Activated T-cell treated with anti-CD3 and anti-CD28 coated beads for 1 hour (primary cell): Measurements from ENCODE around the gene GLRX3.

Experiments used
- DNase-seq: peaks from one replicate; pipeline ENCODE4 v3.0.0-alpha.2; 2020; ENCODE audit warnings: low read depth

GLRX3 gene

DNA sequence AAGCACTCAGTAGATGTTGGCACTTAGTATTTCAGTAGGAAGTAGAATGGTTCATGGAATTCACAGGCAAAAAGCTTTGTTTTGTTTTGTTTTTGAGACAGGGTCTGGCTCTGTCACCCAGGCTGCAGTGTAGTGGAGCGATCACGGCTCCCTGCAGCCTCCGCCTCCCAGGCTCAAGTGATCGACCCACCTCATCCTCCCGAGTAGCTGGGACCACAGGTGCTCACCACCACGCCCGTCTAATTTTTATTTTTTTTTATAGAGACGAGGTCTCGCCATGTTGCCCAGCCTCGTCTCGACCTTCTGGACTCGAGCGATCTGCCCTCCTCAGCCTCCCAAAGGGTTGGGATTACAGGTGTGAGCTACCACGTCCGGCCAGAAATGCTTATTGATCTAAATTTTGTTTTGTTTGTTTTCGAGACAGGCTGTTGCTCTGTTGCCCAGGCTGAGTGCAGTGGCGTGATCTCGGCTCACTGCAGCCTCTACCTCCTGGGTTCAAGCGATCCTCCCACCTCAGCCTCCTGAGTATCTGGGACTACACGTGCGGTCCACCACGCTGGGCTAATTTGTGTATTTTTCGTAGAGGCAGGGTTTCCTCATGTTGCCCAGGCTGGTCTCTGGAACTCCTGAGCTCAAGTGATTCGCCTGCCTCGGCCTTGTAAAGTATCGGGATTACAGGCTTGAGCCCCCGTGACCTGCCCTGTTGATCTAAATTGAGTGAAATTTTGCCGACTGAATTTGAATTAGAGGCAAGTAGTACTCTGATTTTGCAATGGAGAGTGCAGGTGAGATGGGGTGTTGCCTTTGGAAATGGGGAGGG is 1.7 kb downstream of the GLRX3 start:
- DNase-seq = no peak

DNA sequence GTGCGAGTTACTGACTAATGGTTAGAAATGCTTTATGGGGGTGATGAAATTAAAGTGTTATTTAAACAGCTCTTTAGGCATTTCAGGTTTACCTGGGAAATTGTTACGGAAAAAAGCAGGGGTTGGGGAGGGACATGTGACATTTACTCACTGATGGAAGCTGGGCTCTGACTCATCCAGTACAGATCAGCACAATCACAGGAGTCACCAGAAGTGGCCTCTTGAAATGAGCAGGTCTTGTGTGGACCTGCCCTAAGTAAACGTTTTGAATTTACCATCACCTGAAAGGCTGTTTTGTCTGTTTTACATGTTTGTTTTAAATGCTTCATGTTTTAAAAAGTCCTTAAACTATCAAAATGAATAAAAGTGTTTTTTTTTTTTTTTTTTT is 2.3 kb downstream of the GLRX3 start:
- no peak for DNase-seq

DNA sequence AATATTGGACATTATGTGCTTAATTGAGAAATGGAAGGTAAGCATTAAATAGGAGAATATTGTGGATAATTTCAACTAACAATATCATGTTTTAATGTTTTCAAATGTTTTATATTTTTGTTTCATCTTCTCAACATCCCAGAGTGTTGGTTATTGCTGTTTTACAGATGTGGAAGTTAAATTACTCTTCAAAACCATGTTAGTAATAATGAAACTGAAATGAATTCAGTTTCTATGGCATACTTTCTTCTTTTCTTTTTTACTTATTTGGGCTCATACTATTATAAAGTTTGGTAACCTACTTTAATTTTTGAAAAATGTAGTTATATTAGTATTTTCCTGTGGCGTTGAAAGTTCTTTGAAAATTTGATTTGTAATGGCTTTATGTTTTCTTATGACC is 4.2 kb downstream of the GLRX3 start:
- no peak for DNase-seq

DNA sequence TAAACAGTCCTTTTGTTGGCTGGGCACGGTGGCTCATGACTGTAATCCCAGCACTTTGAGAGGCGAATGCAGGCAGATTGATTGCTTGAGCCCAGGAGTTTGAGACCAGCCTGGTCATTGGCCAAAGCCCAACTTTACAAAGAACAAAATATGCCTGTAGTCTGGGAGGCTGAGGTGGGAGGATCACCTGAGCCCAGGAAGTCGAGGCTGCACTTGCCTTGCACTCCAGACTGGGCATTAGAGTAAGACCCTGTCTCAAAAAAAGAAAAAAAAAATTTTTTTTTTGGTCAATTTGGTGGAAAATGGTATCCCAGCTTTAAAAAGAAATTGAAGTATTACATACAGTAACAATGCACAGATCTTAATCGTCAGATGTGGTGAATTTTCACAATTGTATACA is 4.8 kb downstream of the GLRX3 start:
- no peak for DNase-seq

DNA sequence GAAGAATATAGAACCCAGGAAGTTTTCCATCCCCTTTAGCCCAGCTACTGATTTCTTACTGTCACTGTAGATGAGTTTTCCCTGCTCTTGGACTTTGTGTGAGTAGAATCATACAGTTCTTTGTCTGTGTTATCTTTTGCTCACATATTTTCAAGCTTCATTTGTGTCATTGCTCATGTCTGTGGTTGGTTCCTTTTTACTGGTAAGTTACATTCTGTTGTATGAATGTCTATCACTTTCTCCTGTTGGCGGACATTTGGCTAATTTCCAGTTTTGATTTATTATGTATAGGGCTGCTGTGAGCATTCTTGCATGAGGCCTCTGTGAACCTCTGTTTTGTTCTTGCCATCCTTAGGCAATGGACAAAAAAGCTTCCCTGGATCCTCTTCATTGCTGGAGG is 5.3 kb downstream of the GLRX3 start:
- no peak for DNase-seq

DNA sequence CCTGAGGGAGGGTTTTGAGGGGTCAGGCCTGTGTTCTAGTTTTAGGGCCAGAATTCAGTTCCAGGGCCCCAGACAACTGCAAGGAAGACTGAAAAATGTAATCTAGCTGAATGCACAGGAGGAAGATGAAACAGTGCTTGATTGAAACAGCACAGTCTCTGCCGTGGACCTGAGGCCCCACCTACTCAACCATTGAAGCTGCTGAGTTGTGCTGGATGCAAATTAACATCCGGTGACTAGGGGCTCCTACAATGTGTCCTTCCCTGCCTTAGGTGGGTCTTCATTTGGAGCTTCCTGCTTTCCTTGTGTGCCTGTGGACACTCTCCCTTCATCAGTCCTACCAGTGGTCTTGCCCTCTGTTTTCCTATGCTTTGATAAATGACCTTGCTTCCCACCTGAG is 5.7 kb downstream of the GLRX3 start:
- DNase-seq = no peak

DNA sequence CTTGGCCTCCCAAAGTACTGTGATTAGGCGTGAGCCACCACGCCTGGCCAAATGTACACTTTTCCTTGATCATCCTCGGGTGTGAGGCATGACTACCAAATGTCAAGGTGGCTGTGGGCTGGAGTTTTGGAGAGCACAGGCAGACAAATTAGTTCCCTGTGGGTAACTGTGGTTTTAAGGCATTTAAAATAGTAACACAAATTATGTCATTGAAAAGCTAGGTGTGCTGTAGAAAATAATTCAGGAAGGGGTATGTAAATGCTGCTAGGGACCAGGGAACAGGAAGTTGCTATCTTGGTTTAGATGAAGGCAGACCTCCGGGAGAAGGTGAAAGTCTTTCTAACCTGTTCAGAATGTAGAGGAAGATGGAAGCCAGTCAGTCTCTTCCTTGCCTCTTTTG is 9.9 kb downstream of the GLRX3 start:
- DNase-seq = no peak

DNA sequence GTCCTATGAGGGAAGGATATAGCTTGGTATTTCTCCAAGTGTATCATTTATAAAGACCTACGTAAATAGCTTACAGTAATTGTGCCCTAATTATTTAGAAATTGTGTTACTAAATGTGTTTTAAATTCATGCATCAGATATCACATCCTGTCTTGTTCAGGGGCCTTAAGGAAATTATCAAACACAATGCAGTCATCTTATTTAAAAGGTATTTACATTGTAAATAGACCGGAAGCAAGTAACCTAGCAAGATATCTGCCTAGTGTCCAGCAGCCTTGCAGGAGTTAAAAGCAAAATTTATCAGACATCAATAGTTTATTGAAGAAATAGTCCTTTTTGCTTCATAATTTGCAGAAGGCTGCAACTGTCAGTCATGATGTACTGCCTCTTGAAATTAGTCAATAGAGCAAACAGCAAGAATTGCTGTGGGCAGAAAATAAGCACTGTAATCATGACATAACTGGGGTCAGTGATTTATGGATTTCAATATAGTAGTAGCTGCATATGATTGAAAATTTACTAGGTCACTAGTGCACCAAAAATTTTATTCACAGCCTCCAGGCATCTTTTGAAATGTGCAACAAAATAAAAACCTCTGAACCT is 23.1 kb downstream of the GLRX3 start:
- no peak for DNase-seq

DNA sequence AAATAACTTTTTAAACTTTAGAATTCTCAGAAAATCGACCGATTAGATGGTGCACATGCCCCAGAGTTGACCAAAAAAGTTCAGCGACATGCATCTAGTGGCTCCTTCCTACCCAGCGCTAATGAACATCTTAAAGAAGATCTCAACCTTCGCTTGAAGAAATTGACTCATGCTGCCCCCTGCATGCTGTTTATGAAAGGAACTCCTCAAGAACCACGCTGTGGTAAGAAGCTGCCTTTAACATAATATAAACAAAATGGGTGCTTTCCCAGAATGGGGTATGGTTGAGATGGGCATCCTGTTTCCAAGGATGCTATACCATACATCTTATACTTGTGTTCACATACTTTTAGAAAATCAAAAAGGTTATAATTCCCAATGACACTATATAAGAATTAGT is 24.6 kb downstream of the GLRX3 start:
- DNase-seq = no peak

DNA sequence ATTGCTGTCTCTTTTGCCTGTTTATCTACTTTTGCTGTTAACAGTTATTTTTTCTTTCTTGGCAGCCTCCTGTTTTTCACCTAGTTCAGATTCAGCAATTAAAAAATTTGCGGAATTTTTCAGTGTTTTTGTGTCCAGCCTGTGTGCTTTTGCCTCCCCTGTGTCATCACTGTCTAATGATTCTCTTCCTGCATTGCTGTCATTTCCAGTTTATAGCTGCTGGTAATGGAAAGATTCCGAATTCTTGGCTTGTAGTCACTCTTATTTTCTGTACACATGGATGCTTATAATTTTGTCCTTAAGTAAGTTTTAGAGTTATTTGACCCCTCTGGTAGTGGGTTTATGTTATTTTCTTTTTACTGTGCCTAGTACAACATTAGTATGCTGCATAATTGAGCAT is 25.1 kb downstream of the GLRX3 start:
- DNase-seq = no peak

DNA sequence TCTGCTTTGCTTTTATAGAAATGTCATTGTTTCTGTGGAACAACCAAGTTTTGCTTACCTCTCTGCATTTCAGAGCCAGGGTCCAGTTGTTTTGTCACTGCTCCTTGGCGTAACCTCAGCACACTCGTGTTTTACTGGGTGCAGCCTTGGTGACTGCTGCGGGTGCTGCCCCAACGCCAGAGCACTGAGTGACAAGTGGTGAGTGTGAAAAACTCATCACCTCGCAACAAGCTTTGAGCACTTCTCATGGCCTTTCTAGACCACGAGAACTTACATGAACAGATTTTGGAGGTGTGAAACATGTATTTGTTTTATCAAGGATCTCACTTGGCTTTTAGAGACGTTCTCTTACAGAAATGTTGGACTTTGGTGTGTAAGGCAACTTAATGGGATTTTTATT is 31.0 kb downstream of the GLRX3 start:
- DNase-seq = no peak

DNA sequence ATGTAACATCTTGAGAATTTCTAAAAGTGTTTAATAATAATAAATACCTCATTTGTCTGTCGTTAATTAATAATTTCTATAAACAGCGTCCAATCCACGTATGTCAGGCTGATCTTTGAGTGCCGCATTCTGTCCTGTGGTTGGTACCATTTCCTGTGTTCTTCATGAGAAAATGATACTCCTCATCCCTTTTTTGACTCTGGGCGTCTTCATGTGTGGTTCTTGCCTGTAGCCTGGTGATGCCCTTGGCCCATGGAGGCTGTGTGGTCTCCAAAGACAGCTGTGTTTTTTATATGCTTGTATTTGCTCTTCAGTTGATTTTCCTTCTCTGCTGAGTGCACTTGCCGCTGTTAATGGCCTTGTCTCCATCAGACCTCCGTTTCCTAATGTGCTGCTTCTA is 31.5 kb downstream of the GLRX3 start:
- no peak for DNase-seq

DNA sequence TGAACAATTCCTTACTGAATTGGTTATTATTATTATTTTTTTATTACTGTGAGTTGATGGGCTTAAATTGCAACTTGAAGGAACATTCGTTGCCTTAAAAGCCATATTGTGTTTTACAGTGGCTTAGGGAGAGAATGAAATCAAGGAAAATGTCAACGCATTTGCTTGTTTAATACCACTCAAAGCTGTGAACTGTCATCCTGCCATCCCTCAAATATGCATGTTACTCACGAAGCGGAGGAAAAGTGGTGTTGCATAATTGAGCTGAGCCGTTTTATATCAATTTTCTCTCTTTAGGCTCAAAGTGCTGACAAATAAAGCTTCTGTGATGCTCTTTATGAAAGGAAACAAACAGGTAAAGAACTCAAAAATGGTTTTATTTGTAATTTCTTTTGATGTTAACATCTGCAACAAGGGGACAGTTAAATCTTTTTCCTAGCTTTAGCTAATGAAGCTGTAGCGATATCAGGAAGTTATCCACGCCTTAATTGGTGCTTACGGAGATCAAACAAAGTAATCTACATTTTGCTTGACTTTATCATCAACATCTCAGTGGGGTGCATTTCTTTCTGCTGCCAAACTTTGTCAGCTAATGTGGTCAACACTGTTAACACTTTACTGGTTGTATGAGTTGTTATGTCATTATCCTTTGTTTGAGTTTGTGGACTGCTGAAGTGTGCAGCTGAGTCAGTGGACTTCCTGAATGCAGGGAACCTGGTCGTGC is 33.1 kb downstream of the GLRX3 start:
- DNase-seq = no peak

DNA sequence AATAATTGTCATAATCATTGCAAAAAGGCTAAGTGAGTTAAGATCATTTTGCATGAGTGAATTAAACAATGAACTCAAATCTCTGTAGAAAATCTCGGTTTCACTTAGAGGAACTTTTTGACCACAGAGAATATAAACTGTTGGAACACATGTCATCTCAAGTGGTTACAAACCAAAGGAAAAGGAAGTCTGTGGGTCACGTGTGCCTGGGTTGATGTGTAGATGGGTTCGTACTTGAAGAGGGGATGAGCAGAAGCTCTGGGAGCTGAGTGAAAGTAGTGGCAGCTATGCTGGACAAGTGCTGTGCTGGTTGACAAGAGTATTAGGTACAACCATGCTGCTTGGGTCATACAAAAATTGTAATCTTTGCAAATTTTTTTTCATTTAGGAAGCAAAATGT is 35.0 kb downstream of the GLRX3 start:
- DNase-seq = no peak

DNA sequence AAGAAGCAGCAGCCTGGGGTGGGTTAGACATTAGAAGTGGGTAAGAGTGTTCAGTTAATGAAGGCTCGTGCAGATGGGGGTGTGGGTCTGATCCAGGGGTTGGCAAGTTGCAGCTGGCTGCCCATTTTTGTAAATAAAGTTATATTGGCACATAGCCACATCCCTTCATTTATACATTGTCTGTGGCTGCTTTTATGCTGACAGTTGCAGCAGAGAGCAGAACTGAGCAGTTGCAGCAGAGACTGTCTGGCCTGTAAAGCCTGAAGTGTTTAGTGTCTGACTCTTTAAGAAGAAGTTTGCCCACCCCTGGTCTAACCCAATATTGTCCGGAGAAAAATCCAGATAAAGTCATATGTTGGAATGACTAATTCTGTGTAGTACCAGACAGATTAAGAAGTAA is 38.1 kb downstream of the GLRX3 start:
- DNase-seq = no peak

DNA sequence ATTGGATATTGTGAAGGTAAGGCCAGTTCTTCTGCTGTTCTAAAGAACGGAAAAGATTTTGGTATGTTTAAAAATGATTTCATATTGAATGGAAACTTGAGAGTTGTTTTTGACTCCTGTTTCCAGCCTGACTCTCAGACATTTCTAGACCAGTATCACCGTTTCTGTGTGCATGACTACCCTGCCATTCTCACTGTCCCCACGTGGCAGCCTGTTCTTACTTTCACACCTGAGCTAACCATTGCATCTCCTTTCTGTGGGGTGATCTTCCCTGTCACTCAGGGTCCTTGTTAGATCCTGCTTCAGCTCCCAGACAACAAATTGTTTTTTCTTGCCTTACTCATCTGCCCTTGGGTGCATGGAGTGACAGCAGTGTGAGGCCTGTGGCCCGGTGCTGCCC is 38.9 kb downstream of the GLRX3 start:
- DNase-seq = no peak

DNA sequence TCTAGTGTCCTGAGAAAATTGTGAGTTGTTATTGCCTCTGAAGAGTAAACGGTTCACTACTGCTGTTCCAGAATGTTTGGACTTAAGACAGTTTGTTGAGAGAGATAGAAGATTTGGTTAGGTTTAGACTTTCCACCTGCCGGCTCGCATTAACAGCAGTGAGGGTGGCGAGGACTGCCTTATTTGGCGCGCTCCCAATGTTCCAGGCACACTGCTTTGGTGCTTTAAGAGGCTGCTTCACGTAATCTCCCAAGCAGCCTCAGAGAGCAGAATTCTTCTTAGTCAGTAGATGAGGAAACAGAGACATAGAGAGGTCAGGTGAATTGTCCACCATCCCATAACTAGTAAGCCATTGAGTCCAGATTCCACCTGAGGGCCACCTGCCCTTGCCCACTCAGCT is 41.1 kb downstream of the GLRX3 start:
- DNase-seq = no peak

DNA sequence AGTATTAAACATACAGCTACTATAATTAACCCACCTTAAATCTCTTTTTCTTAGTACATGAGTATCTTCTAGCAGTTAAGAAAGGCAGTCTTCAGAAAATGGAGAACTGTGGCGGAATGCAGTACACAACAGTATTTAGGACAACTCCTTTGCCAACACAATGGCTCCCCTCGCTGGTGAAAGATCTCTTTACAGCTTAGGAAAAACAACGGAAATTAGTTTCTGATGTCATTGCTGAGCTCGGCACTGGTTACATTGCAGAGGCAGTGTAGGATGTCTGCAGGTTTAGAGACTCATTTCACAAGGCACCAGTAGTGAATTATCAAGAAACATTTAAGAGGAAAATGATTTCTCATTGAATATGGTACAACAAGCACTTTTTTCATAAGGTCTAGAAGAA is 43.4 kb downstream of the GLRX3 start:
- DNase-seq = no peak

DNA sequence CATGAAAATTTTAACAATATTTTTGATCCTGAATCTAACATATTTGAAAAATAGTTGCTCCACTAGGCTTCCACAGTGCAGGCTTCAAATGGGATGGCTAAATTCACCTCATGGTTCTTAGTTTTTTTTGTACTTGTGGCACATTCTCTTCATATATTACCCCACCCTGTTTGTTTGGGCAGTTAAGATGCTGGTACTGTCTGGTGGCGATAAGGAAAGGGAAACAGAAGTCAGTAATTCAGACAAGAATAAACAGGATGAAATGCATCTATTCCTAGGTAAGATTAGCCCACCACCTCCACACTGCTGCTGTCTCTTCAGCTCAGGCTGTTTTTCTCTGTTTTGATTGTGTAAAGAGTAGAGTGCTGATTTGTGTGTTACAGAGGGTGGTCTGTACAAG is 44.2 kb downstream of the GLRX3 start:
- no peak for DNase-seq

DNA sequence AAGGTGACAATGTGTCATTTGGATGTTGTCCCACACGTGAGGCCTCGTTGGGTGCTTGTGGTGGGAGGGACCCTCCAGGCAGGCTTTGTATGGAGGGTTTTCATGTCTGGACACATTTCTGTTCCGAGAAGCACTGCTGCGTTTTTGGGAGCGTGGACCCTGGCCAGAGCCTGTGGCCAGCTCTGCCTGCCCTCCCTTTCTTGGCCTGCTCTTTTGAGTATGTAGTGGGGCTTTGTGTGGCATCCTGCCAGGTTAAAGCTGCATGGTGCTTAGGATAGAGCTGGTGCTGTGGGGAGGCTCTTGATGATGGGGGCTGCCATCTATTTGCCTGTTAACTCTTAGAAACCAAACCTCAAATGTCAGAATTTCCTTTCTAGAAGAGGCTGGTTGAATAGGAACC is 45.7 kb downstream of the GLRX3 start:
- no peak for DNase-seq

DNA sequence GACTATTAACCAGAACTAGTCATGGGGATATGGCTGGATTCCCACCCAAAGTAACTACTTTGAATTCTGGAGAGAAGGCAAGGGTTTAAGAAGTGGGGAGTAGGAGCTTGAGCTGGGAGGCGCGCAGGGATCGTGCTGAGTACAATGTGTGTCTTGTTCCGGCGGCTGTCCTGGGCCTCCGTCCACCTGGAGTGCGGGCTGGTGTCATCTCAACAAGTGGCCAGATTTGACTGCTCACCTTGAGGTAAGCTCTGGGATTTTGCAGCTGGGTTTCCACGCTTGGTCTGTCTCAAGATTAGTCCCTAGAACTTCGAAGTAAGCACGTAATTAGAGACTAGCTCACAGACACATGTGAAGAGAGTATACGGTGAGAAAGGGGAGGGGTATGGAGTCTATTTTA is 49.4 kb downstream of the GLRX3 start:
- no peak for DNase-seq

DNA sequence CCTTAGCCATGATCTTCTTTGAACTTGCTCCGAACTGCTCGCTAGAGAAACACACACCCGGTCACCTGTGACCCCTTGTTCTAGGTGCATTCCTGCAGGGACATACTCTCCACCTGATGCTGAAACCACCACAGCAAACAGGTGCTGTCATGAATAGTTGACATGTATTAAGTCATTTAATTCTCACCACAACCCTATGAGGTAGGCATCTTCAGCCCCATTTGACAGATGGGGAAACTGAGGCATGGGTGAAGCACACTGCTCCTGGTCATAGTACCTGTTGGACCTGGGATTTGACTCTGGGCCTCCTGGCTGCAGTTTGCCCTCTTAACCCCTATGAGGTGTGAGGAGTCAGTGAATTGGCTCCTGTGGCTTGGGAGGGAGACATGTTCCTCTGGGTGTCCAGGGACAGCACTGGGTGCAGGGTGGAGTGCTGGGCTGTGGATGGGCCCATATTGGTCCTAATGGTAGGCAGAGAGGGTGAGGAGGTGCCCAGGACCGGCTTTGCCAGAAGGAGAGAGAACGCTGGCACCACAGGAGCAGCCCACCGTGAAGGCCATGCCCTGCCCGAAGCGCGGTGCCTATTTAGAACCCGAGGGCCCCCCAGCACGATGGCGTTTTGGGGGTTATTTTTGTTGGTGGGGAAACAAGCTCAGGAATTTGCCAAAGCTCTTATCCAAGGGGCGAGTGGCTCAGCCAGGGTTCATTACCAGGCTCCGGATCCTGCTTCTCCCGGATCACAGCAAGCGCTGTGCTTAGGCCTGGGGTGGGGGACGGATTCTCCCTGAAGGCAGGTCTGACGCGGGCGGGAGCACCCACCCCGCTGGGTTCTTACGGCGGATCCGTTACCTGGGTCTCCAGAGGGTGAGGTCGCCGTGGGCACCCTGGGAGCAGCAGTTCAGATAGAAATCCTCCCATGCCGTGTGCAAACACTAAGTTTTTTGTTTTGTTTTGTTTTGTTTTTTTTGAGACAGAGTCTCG is 52.3 kb downstream of the GLRX3 start:
- DNase-seq = no peak
